HG03097 (cell line): ENCODE data around the gene FBXO42.

ENCODE experiments used
- ATAC-seq: cut with Tn5 transposase; IDR thresholded peaks from one replicate; pipeline ENCODE4 v1.9.1; 2021; ENCODE audit not compliant: unreplicated experiment, low FRiP score

The FBXO42 gene

GRCh38 chr1:16206547-16207317 is 145.5 kb downstream of the FBXO42 start:
- ATAC-seq, result peak; percentile 66

GRCh38 chr1:16205891-16206546 is 146.3 kb downstream of the FBXO42 start:
- no peak for ATAC-seq

DNA sequence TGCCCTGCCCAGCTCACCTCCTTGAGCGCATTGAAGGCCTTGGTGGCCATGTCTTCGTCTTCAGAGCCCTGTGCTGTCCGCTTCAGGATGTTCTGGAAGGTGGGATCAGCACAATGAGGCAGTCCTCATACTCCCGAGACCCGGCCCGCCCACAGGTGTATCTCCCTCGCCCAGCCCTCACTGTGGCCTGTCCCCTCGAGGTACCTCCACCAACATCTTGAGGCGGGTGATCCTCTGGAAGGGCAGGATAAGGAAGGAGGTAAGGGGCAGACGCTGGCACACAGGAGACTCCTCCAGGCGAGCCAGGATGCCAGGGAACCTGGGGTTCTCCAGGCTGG is 147.0 kb downstream of the FBXO42 start:
- no peak for ATAC-seq

DNA sequence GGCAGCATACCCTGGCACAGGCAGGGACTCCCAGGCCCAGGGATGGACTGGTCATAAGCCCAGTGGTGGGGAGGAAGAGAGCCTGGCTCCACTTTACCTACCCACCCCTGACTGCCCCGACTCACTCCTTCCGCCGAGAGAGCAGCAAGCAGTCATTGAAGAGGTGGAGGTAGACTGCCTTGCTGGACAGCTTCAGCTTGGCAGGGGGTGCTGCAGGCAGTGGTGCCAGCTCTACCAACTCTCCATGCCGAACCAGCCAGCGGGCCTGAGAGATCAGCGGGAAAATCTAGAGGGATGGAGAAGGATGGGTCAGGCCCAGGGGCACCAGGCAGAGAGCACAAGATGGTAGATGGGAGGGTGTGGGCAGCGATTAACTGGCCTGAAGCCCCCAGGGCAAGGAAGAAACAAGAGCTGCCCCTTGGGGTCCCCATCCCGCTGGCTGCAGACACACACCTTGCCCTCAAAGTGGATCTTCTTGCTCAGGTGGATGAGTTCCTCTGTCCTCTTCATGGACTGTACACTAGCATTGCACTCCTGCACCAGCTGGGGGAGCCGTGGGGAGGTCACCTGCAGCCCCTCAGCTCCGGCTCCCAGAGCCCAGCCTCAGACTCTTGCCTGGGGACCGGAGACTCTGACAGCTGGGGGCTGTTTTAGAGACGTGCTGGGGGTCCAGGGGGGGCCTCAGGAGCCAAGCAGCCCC is 147.5 kb downstream of the FBXO42 start:
- no peak for ATAC-seq

DNA sequence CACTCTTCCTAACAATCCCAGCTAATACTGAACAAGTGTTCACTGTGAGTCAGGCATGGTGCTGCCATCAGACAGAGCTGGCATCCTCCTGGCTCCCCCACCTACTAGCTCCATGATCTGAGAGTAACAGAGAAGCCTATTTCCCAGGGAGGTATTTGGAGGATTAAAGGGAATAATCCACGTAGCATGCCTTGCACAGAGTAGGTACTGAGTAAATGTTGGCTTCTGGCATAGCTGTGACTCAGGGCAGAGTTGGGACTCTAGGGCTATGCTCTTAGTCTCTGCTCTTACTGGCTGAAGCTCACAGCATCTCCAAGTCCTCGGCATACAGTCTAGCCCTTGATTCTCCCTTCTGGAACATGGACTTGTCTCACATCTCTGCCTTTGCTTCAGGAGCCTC is 148.1 kb downstream of the FBXO42 start:
- ATAC-seq, result no peak

DNA sequence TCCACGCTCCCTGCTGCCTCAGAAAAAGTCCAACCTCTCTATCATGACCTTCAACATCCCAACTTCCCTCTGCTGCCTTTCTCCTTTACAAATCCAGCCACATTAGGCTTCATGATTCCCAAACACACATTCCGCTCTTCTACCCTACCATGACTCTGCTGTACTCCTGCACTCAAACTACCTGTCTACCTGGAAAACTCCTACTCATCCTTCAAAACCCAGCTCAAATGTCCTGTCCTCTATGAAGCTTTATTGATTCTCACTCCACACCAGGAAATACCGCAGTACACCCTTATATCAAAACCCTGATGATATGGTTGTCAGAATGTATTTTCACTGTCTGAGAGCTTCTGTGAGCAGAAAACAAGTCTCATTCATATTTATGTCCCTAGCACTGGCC is 148.7 kb downstream of the FBXO42 start:
- no peak for ATAC-seq

- ATAC-seq, result no peak
Observed at GRCh38 chr1:16202281-16203210, 149.7 kb downstream of the FBXO42 start.

DNA sequence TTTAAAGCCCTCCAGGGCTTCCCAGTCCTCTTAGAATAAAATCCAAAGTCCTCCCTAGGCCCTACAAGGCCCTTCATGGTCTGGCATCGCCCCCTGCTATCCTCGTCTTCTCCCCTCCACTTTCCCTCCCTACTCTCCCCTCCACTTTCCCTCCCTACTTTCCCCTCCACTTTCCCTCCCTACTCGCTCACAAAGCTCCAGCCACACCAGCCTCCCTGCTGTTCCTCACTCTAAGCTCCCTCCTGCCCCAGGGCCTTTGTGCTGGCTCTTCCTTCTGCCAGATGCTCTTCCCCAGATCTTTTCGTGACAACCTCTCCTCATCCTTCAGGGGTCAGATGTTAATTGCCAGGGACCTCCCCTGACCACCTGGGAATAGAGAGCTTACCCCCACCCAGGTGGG is 152.6 kb downstream of the FBXO42 start:
- no peak for ATAC-seq

DNA sequence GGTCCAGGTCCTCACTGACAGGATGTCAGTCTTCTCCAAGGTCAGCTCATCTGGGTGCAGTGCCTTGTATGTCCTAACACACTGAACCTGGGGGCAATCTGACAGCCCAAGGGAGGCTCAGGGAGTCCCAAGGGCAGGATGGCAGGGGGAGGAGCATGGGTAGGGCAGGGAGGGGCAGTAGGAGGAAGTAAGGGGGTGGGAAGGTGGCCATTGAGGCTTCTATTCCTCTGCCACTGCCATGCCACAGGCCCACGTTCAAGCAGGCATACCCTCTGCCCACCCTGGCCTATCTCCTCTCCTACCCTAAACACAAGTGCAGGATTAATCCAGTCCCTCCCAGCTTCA is 153.2 kb downstream of the FBXO42 start:
- ATAC-seq, result no peak

GRCh38 chr1:16198444-16199156 is 153.7 kb downstream of the FBXO42 start:
- ATAC-seq, result no peak

- no peak for ATAC-seq
Observed at GRCh38 chr1:16196874-16197273, 155.4 kb downstream of the FBXO42 start.
